Measurements from ENCODE around the gene CCNI.

Gene CCNI

DNA sequence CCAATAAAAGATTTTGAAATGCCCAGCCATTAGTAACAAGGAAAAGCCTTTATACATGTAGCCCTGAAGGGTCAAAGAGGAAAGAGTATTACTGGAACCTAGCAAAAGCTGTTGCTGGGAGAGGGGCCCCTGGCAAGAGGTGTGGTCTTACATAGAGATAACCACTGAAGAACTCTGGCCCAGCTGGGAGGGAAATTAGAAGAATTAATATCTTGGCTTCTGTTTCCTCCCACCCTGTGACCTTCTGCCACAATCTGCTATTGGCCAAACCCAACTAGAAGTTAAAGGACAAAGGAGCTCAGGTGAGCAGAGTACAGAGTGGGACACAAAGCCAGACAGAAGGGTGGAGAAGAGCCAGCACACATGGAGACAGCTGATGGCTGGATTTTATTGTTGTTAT is 41.9 kb upstream of the CCNI start:
- Histone ChIP-seq H3K27ac (ENCODE audit: low read length) (no peak overlapping the region), H3K4me3 (ENCODE audit: low read length) (no peak overlapping the region), H3K9me2 (replicated peaks; ENCODE audit: insufficient read depth, low read length) (no peaks in the 10 kb centered on the region), H3K9me3 (replicated peaks; ENCODE audit: insufficient read depth, low read length) (no peaks in the 10 kb centered on the region), H3F3A (ENCODE audit: insufficient read depth, low read length) (no peaks in the 10 kb centered on the region), H3K4me1 (ENCODE audit: low read length) (no peaks in the 10 kb centered on the region), H3K9ac (ENCODE audit: low read length) (no peak overlapping the region), H2AFZ (ENCODE audit: low read length) (no peak overlapping the region), H3K79me2 (ENCODE audit: low read length) (no peaks in the 10 kb centered on the region), H3K27me3 (replicated peaks; ENCODE audit: insufficient read depth, low read length) (no peaks in the 10 kb centered on the region), H4K20me1 (ENCODE audit: insufficient read depth, low read length) (no peaks in the 10 kb centered on the region), H3K36me3 (replicated peaks; ENCODE audit: insufficient read depth, low read length) (no peaks in the 10 kb centered on the region), H3K4me2 (ENCODE audit: low read depth, low read length) (no peak overlapping the region)
- DNase-seq = no peak
- TF ChIP-seq EZH2phosphoT487 (IDR thresholded peaks at IDR 0.05; ENCODE audit: low read length) (no peak), EZH2 (optimal IDR thresholded peaks at IDR 0.05; ENCODE audit: low read depth, low read length) (no peak), CTCF (IDR thresholded peaks at IDR 0.05; ENCODE audit: low read length) (no peak)

DNA sequence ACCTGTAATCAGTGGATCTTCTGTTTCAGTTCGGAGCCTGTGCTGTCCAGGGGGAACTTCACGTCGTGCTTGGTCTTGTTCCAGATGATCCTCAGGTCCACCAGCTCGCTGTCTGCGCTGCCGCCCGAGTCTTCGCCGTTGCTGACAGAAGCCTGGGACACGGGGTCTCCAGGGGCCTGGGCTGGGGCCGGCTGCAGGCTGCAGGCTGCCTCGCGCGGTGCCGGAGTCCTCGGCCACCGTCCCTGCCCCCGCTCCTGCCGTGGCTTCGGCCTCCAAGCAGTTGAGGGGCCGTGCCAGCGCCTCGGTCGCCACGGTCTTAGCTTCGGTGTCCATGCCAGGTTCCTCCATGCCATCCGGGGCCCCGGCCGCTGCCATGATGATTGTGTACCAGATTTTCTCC is 37.3 kb upstream of the CCNI start:
- H3K9ac ChIP-seq (ENCODE audit: low read length) = no peak overlapping the region
- no peak for TF ChIP-seq CTCF (IDR thresholded peaks at IDR 0.05; ENCODE audit: low read length)
- no peak for TF ChIP-seq EZH2phosphoT487 (IDR thresholded peaks at IDR 0.05; ENCODE audit: low read length)
- no peak for TF ChIP-seq EZH2 (optimal IDR thresholded peaks at IDR 0.05; ENCODE audit: low read depth, low read length)
- no peak for DNase-seq
- no peaks in the 10 kb centered on the region for H3K4me1 ChIP-seq (ENCODE audit: low read length)
- no peaks in the 10 kb centered on the region for H3K27me3 ChIP-seq (replicated peaks; ENCODE audit: insufficient read depth, low read length)
- no peaks in the 10 kb centered on the region for H4K20me1 ChIP-seq (ENCODE audit: insufficient read depth, low read length)
- no peaks in the 10 kb centered on the region for H3K79me2 ChIP-seq (ENCODE audit: low read length)
- H2AFZ ChIP-seq (ENCODE audit: low read length) = no peak overlapping the region
- H3K4me2 ChIP-seq (ENCODE audit: low read depth, low read length) = no peak overlapping the region
- no peak overlapping the region for H3K27ac ChIP-seq (ENCODE audit: low read length)
- H3K4me3 ChIP-seq (ENCODE audit: low read length) = no peak overlapping the region
- no peaks in the 10 kb centered on the region for H3F3A ChIP-seq (ENCODE audit: insufficient read depth, low read length)
- no peaks in the 10 kb centered on the region for H3K9me3 ChIP-seq (replicated peaks; ENCODE audit: insufficient read depth, low read length)
- no peaks in the 10 kb centered on the region for H3K9me2 ChIP-seq (replicated peaks; ENCODE audit: insufficient read depth, low read length)
- H3K36me3 ChIP-seq (replicated peaks; ENCODE audit: insufficient read depth, low read length) = no peaks in the 10 kb centered on the region

GRCh38 chr4:77110730-77111129 is 34.9 kb upstream of the CCNI start:
- Histone ChIP-seq H2AFZ (ENCODE audit: low read length) (no peak overlapping the region), H3K4me2 (ENCODE audit: low read depth, low read length) (no peak overlapping the region)
- no peak for TF ChIP-seq CTCF (IDR thresholded peaks at IDR 0.05; ENCODE audit: low read length)
- TF ChIP-seq EZH2 (optimal IDR thresholded peaks at IDR 0.05; ENCODE audit: low read depth, low read length) = no peak
- no peak for TF ChIP-seq EZH2phosphoT487 (IDR thresholded peaks at IDR 0.05; ENCODE audit: low read length)

More at GRCh38 chr4:77110730-77111129, 34.9 kb upstream of the CCNI start:
- Histone ChIP-seq H3K9ac (ENCODE audit: low read length) (no peak overlapping the region), H3K27me3 (replicated peaks; ENCODE audit: insufficient read depth, low read length) (no peaks in the 10 kb centered on the region), H3K79me2 (ENCODE audit: low read length) (no peaks in the 10 kb centered on the region), H3K4me1 (ENCODE audit: low read length) (no peaks in the 10 kb centered on the region), H3K36me3 (replicated peaks; ENCODE audit: insufficient read depth, low read length) (no peaks in the 10 kb centered on the region), H3K9me2 (replicated peaks; ENCODE audit: insufficient read depth, low read length) (no peaks in the 10 kb centered on the region), H4K20me1 (ENCODE audit: insufficient read depth, low read length) (no peaks in the 10 kb centered on the region), H3K4me3 (ENCODE audit: low read length) (no peak overlapping the region), H3F3A (ENCODE audit: insufficient read depth, low read length) (no peaks in the 10 kb centered on the region), H3K9me3 (replicated peaks; ENCODE audit: insufficient read depth, low read length) (no peaks in the 10 kb centered on the region), H3K27ac (ENCODE audit: low read length) (no peak overlapping the region)
- DNase-seq = no peak

All from MM.1S (cell line).